NT2/D1 (cell line): ENCODE results near the gene ZDHHC9.

ENCODE experiments used
- YY1 ChIP-seq: IDR thresholded peaks from 2 replicates; pipeline ENCODE4 v1.6.1; 2011; ENCODE audit not compliant: insufficient read length, insufficient read depth
- ZNF274 ChIP-seq: IDR thresholded peaks from 2 replicates; pipeline ENCODE4 v1.6.1; 2011; ENCODE audit warnings: mild to moderate bottlenecking, low read depth, low read length

DNA sequence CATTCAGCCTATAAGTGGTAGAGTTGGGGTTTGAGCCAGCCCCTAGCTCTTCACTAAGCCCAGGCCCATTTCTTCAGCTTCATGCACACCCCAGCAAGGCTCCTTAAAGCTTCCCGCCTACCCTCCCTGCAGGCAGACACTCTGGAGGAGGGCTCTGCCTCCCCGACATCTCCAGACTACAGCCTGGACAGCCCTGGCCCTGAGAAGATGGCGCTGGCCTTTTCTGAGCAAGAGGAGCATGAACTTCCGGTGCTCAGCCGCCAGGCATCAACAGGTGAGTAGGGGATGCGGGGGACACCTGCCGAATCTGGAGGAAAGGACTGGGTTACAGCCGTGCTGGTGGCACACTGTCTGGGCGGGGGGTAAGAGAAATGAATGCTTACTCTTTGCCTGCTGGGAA is 52.9 kb downstream of the ZDHHC9 start:
- TF ChIP-seq ZNF274 (no peak), YY1 (no peak)
